ENCODE results near the gene SYNGR2.

DNA sequence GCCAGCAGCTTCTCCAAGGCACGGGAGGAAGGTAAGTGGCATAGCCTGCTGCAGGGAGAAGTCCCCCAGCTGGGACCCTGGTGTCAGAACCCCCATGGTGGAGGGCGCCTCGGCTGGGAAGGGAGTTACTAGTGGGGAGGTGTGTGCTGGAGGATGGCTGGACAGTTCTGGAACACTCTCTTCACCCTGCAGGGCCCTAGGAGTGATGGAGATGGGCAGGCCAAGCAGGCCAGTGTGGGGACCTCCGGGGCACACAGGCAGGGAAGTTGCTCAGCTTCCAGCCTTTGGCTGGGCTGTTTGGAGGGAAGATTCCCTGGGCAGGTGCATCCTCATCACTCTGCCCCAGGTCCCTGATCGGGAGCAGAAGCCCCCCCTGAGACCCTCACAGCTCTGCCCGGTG, 21.5 kb upstream of the SYNGR2 start:
- TF ChIP-seq FOXA1 (IDR thresholded peaks at IDR 0.05) = no peak
- TF ChIP-seq, protein P1, sequence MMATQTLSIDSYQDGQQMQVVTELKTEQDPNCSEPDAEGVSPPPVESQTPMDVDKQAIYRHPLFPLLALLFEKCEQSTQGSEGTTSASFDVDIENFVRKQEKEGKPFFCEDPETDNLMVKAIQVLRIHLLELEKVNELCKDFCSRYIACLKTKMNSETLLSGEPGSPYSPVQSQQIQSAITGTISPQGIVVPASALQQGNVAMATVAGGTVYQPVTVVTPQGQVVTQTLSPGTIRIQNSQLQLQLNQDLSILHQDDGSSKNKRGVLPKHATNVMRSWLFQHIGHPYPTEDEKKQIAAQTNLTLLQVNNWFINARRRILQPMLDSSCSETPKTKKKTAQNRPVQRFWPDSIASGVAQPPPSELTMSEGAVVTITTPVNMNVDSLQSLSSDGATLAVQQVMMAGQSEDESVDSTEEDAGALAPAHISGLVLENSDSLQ (IDR thresholded peaks at IDR 0.05) = no peak
- TF ChIP-seq FOXM1 (IDR thresholded peaks at IDR 0.05; ENCODE audit: borderline replicate concordance) = no peak
- TF ChIP-seq ZNF384 (IDR thresholded peaks at IDR 0.05) = no peak
- TF ChIP-seq HDGF (IDR thresholded peaks at IDR 0.05; ENCODE audit: borderline replicate concordance) = no peak
- no peak for TF ChIP-seq NFRKB (IDR thresholded peaks at IDR 0.05)
- no peak for TF ChIP-seq SUZ12 (IDR thresholded peaks at IDR 0.05)
- no peak for TF ChIP-seq SP1 (IDR thresholded peaks at IDR 0.05)
- no peak for TF ChIP-seq ARNT (IDR thresholded peaks at IDR 0.05)

Measured in HEK293T (cell line).